ENCODE measurements around the gene TCTN2. TPM values are rescaled to one million over a fixed set of nuclear protein-coding genes. Genes with fewer than 3 reads are reported as not detected.

The TCTN2 gene
- total and polyA plus RNA-seq, 8 donors, result 4.2 to 9.9 (median 6.5) TPM

DNA sequence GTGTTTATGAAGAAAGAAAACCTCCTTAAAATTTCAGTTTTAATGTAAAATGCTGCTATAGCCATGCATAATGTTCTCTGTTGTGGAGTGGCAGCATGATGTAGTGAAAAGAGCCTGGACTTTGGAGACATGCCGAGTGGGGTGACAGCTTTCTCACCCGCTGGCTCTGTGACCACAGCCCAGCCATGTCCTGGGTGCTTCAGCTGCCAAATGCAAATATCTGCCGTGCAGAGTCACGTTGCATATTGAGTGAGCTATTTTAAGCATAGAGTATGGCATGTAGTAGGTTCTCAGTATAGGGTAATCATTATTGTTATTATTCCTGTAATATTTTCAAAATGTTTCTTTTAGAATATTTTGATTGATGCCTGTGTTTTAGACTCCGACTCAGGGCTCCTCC is 15.5 kb upstream of the TCTN2 start:
- Histone ChIP-seq H3K36me3 (peaks cover 0 to 19% (median 9%) of the 10 kb centered on the region in 3 donors), H3K4me3 (no peak overlapping the region), H3K4me1 (no peaks in the 10 kb centered on the region), H3K27ac (no peak overlapping the region), H3K27me3 (no peaks in the 10 kb centered on the region), H3K9me3 (no peaks in the 10 kb centered on the region)
- WGBS, 2 donors, result 79 to 88% methylated on average over 5 of the region's 5 CpGs
- ATAC-seq (no peak), FAIRE-seq (no peak), DNase-seq (no peak)
- TF ChIP-seq, protein P1, sequence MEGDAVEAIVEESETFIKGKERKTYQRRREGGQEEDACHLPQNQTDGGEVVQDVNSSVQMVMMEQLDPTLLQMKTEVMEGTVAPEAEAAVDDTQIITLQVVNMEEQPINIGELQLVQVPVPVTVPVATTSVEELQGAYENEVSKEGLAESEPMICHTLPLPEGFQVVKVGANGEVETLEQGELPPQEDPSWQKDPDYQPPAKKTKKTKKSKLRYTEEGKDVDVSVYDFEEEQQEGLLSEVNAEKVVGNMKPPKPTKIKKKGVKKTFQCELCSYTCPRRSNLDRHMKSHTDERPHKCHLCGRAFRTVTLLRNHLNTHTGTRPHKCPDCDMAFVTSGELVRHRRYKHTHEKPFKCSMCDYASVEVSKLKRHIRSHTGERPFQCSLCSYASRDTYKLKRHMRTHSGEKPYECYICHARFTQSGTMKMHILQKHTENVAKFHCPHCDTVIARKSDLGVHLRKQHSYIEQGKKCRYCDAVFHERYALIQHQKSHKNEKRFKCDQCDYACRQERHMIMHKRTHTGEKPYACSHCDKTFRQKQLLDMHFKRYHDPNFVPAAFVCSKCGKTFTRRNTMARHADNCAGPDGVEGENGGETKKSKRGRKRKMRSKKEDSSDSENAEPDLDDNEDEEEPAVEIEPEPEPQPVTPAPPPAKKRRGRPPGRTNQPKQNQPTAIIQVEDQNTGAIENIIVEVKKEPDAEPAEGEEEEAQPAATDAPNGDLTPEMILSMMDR (IDR thresholded peaks at IDR 0.05), result no peak
- intact Hi-C loops (cut with DNase I), result no loop called here

GRCh38 chr12:123656392-123656791 is 14.5 kb upstream of the TCTN2 start:
- Histone ChIP-seq H3K9me3 (no peaks in the 10 kb centered on the region), H3K4me1 (no peaks in the 10 kb centered on the region), H3K27ac (no peak overlapping the region), H3K27me3 (no peaks in the 10 kb centered on the region), H3K4me3 (no peak overlapping the region), H3K36me3 (peaks cover 0 to 19% (median 9%) of the 10 kb centered on the region in 3 donors)
- intact Hi-C loops (cut with DNase I), result no loop called here
- FAIRE-seq (no peak), DNase-seq (no peak), ATAC-seq (no peak)
- TF ChIP-seq, protein P1 (IDR thresholded peaks at IDR 0.05), result no peak
- WGBS, 2 donors, result 80 to 81% methylated on average over 4 of the region's 4 CpGs

- WGBS, 2 donors, result 92 to 95% methylated on average over 9 of the region's 9 CpGs
- H3K27ac ChIP-seq, result no peak overlapping the region
- H3K9me3 ChIP-seq, result no peaks in the 10 kb centered on the region
- FAIRE-seq (no peak), ATAC-seq (no peak), DNase-seq (no peak)
- H3K36me3 ChIP-seq, result peaks cover 0 to 14% (median 9%) of the 10 kb centered on the region in 3 donors
- intact Hi-C loops (cut with DNase I), result no loop called here
- TF ChIP-seq, protein P1 (IDR thresholded peaks at IDR 0.05), result no peak
- H3K27me3 ChIP-seq, result no peaks in the 10 kb centered on the region
- H3K4me3 ChIP-seq, result no peak overlapping the region
- H3K4me1 ChIP-seq, result no peaks in the 10 kb centered on the region
These were observed 13.7 kb upstream of the TCTN2 start for GRCh38 chr12:123657211-123657610.

- 87 to 89% methylated on average over 5 of the region's 5 CpGs for WGBS, 2 donors
These were observed 10.8 kb upstream of the TCTN2 start for GRCh38 chr12:123659996-123660727.

More at GRCh38 chr12:123659996-123660727, 10.8 kb upstream of the TCTN2 start:
- no peak for ATAC-seq
- H3K4me3 ChIP-seq, result no peak overlapping the region
- H3K27me3 ChIP-seq, result no peaks in the 10 kb centered on the region
- no peak for DNase-seq
- TF ChIP-seq, protein P1 (IDR thresholded peaks at IDR 0.05), result no peak
- H3K9me3 ChIP-seq, result no peaks in the 10 kb centered on the region
- H3K36me3 ChIP-seq, result peaks cover 0 to 10% (median 9%) of the 10 kb centered on the region in 3 donors
- H3K4me1 ChIP-seq, result no peaks in the 10 kb centered on the region
- intact Hi-C loops (cut with DNase I), result no loop called here
- no peak for FAIRE-seq
- no peak overlapping the region for H3K27ac ChIP-seq

All from pancreas (tissue), 10 donors.